Neuron (in vitro differentiated cells): ENCODE results near the gene FRMD4B.
A peak's percentile ranks its signal among the peaks of the same experiment; 100 is the strongest.

Experiments used
- H2AFZ ChIP-seq: one replicate; pipeline ENCODE4 v1.6.1; 2013; ENCODE audit warnings: low read depth, mild to moderate bottlenecking, inconsistent platforms, low read length, moderate library complexity
- H3K27me3 ChIP-seq: one replicate; pipeline ENCODE4 v1.6.1; 2013; ENCODE audit warnings: low read length; ENCODE audit not compliant: insufficient read depth
- H3K36me3 ChIP-seq: one replicate; pipeline ENCODE4 v1.6.1; 2013; ENCODE audit warnings: low read length; ENCODE audit not compliant: insufficient read depth
- H3K4me1 ChIP-seq: one replicate; pipeline ENCODE4 v1.6.1; 2013; ENCODE audit warnings: low read length; ENCODE audit not compliant: insufficient read depth
- H3K4me3 ChIP-seq: 2 replicates; pipeline ENCODE4 v1.5.1; 2013; ENCODE audit warnings: mild to moderate bottlenecking, low read length, moderate library complexity
- H3K9me3 ChIP-seq: one replicate; pipeline ENCODE4 v1.6.1; 2013; ENCODE audit warnings: low read length

The FRMD4B gene

GRCh38 chr3:69390771-69391170 is 4.9 kb upstream of the FRMD4B start:
- no peaks in the 10 kb centered on the region for H3K9me3 ChIP-seq
- no peak overlapping the region for H3K4me3 ChIP-seq
- H2AFZ ChIP-seq = no peak overlapping the region
- H3K27me3 ChIP-seq = peaks cover 20% of the 10 kb centered on the region
- H3K4me1 ChIP-seq = peaks cover 4% of the 10 kb centered on the region
- H3K36me3 ChIP-seq = no peaks in the 10 kb centered on the region

DNA sequence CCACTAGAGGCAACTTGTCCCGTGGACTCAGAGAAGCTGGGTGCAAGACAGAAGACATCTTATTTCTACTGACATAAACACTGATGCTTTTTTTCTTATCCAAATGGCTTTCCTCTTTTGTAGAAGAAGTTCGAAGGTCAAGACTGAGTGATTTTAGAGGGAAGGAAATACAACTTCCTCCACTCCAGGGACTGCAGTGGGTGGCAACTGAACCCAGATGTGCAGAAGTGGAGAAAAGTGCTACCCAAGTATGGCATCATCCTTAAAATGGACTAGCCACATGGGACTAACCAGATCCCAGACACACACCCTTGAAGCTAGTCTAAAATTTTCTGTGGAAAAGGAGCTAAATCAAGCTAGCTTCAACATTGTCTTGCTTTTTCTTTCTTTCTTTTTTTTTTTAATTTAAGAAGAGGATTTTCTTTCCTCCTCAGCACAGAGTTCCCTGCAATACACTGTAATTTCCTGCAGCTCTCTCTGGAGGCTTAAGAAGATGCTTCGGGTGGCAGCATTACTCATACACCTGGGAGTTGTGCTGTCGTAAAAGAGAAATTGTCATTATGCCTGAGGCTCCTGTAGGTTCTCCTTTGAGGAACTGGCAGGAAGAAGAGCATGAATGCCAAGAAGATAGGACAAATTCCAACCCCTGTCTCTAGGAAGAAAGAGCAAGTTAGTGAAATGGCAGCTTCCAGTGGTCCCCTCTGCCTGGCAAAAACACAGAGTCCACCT is 3.8 kb upstream of the FRMD4B start:
- peaks cover 14% of the 10 kb centered on the region for H3K4me1 ChIP-seq
- H2AFZ ChIP-seq = no peak overlapping the region
- H3K27me3 ChIP-seq = peaks cover 30% of the 10 kb centered on the region
- no peaks in the 10 kb centered on the region for H3K9me3 ChIP-seq
- no peak overlapping the region for H3K4me3 ChIP-seq
- no peaks in the 10 kb centered on the region for H3K36me3 ChIP-seq

GRCh38 chr3:69388241-69388640 is 2.4 kb upstream of the FRMD4B start:
- Histone ChIP-seq H3K9me3 (no peaks in the 10 kb centered on the region), H3K27me3 (peaks cover 34% of the 10 kb centered on the region), H2AFZ (no peak overlapping the region), H3K4me1 (peaks cover 14% of the 10 kb centered on the region), H3K36me3 (no peaks in the 10 kb centered on the region), H3K4me3 (no peak overlapping the region)

DNA sequence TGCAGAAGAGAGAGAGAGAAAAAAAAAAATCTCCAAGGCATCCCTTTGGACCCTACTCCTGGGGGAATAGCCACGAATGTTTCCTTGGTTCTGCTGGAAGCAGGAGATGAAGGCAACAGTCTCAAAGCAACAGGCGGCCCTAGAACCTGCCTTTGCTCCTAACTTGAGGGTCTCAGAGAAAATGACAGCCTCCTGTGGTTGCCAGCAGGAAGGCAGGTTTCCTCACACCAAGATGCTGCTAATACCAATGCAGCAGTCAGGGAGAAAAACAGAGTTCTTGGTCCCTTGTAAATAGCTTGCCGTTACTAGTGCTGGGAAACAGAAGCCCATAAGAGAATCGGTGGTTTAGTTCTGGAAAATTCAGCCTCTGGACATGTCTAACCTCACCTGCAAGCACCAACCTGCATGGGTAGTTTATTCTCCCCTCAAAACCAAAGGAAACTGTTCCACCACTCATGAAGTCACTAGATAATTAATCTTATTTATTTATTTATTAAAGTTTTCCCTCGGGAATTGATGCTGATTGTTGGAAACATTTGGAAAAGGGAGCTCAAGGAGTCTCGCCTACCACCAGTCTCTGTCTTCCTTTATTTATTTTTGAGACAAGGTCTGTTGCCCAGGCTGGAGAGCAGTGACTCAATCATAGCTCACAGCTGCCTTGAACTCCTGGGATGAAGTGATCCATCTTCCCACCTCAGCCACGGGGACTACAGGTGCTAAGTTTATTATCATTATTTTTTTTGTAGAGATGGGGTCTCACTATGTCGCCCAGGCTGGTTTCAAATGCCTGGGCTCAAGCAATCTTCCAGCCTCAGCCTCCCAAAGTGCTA is 883 bp upstream of the FRMD4B start:
- peaks cover 34% of the 10 kb centered on the region for H3K27me3 ChIP-seq
- no peak overlapping the region for H2AFZ ChIP-seq
- H3K36me3 ChIP-seq = no peaks in the 10 kb centered on the region
- no peak overlapping the region for H3K4me3 ChIP-seq
- H3K4me1 ChIP-seq = peaks cover 14% of the 10 kb centered on the region
- H3K9me3 ChIP-seq = no peaks in the 10 kb centered on the region

DNA sequence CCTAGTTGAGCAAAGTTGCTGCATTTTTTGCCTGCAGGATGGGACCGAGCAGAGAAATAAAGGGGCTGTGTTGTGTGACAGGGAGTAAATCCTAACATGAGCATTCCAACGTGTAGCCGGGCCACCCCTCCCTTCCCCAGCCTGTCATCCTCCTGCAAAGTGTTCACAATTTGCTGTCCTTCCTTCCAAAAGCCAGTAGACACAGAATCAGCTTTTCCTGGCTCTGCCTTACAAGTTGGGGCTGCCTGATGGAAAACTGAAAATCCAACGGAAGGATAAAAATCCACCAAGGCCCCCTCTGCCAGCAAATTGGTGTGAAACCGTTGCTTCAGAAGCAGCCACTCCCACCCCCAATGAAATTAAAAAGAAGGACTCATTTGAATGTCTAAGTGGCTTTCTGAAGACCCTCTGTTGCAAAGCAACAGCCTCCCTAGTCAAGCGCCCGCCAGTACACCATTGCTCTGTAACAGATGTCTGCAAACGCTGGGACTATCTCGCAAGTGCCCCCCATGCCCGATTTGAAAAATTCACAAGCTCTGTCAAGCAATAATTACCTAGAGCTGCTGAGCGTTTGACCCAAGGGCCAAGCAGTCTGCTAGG is 665 bp downstream of the FRMD4B start:
- peak overlapping the region; percentile 22 for H2AFZ ChIP-seq
- H3K4me1 ChIP-seq = peaks cover 14% of the 10 kb centered on the region
- peaks cover 34% of the 10 kb centered on the region for H3K27me3 ChIP-seq
- H3K9me3 ChIP-seq = no peaks in the 10 kb centered on the region
- no peaks in the 10 kb centered on the region for H3K36me3 ChIP-seq
- H3K4me3 ChIP-seq = peak overlapping the region; percentile 16

GRCh38 chr3:69384326-69384725 is 1.6 kb downstream of the FRMD4B start:
- no peaks in the 10 kb centered on the region for H3K36me3 ChIP-seq
- H3K27me3 ChIP-seq = peaks cover 34% of the 10 kb centered on the region
- peaks cover 14% of the 10 kb centered on the region for H3K4me1 ChIP-seq
- no peak overlapping the region for H2AFZ ChIP-seq
- H3K4me3 ChIP-seq = no peak overlapping the region
- H3K9me3 ChIP-seq = no peaks in the 10 kb centered on the region

DNA sequence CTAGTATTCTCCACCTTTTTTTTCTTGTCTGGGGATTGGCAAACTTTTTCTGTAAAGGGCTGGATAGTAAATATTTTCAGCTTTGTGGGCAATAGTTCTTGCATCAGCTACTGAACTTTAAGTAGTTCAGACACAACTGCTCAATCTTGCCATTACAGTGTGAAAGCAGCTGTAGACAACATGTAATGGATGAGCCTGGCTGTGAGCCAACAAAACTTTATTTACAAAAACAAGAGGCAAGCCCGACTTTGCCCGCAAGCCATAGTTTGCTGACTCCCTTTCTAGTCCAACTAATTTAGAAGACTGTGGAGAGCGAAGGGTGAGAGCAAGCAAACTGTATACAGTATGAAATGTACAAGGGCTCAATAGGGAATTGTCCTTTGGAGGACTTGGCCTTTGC is 6.2 kb downstream of the FRMD4B start:
- peaks cover 4% of the 10 kb centered on the region for H3K27me3 ChIP-seq
- H3K36me3 ChIP-seq = no peaks in the 10 kb centered on the region
- no peak overlapping the region for H3K4me3 ChIP-seq
- no peaks in the 10 kb centered on the region for H3K4me1 ChIP-seq
- no peak overlapping the region for H2AFZ ChIP-seq
- no peaks in the 10 kb centered on the region for H3K9me3 ChIP-seq

GRCh38 chr3:69378112-69378802 is 7.6 kb downstream of the FRMD4B start:
- no peaks in the 10 kb centered on the region for H3K27me3 ChIP-seq
- no peak overlapping the region for H3K4me3 ChIP-seq
- H3K9me3 ChIP-seq = no peaks in the 10 kb centered on the region
- no peak overlapping the region for H2AFZ ChIP-seq
- H3K4me1 ChIP-seq = no peaks in the 10 kb centered on the region
- H3K36me3 ChIP-seq = no peaks in the 10 kb centered on the region

DNA sequence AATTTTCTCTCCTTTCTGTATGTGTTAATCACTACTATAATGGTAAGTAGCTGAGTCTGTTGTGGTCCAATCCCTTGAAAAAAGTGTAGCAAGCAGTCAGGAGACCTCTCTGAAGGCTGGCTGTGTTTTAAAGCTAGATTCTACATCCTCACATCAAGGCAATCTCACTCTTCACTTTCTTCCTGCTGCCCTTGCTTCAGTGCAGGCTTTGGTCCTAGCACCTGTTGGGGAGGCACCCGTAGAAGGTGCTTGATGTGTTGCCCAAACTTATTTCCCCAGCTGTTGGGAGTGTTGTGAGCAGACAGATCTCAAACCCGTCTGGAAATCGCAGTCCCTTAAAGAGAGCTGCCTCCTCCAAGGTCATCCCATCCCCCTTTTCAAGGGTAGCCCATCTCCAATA is 8.6 kb downstream of the FRMD4B start:
- H2AFZ ChIP-seq = no peak overlapping the region
- no peaks in the 10 kb centered on the region for H3K4me1 ChIP-seq
- no peaks in the 10 kb centered on the region for H3K36me3 ChIP-seq
- H3K4me3 ChIP-seq = no peak overlapping the region
- H3K9me3 ChIP-seq = no peaks in the 10 kb centered on the region
- no peaks in the 10 kb centered on the region for H3K27me3 ChIP-seq

GRCh38 chr3:69376731-69377130 is 9.2 kb downstream of the FRMD4B start:
- no peak overlapping the region for H2AFZ ChIP-seq
- no peaks in the 10 kb centered on the region for H3K27me3 ChIP-seq
- no peak overlapping the region for H3K4me3 ChIP-seq

GRCh38 chr3:69371816-69372215 is 14.1 kb downstream of the FRMD4B start:
- Histone ChIP-seq H3K27me3 (no peaks in the 10 kb centered on the region), H3K36me3 (no peaks in the 10 kb centered on the region), H3K4me1 (no peaks in the 10 kb centered on the region), H3K4me3 (no peak overlapping the region), H3K9me3 (no peaks in the 10 kb centered on the region), H2AFZ (no peak overlapping the region)

More at GRCh38 chr3:69376731-69377130, 9.2 kb downstream of the FRMD4B start:
- H3K9me3 ChIP-seq = no peaks in the 10 kb centered on the region
- no peaks in the 10 kb centered on the region for H3K4me1 ChIP-seq
- no peaks in the 10 kb centered on the region for H3K36me3 ChIP-seq

DNA sequence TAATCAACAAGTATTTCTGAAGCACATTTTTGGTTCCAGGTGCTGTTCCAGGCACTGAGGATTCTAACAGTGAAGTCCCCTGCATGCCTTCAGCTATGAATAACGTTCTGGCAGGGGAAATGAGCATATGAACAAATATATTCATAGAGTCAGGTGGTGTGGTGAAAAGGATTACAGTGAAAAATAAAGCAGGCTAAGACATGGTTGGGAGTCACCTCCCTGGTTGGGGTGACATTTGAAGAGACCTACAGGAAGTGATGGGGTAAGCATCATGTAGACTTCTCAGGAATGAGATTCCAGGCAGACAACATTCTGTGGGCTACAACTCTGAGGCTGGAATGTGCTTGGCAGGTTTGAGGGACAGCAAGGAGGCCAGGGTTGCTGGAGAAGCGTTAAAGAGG is 15.0 kb downstream of the FRMD4B start:
- H3K9me3 ChIP-seq = no peaks in the 10 kb centered on the region
- no peak overlapping the region for H2AFZ ChIP-seq
- H3K36me3 ChIP-seq = no peaks in the 10 kb centered on the region
- H3K27me3 ChIP-seq = no peaks in the 10 kb centered on the region
- H3K4me1 ChIP-seq = no peaks in the 10 kb centered on the region
- H3K4me3 ChIP-seq = no peak overlapping the region
